Ectodermal cell (in vitro differentiated cells): Measurements from ENCODE around the gene CFAP91. TPM values are rescaled to one million over a fixed set of nuclear protein-coding genes. Genes with fewer than 3 reads are reported as not detected.

ENCODE experiments used
- H3K27ac ChIP-seq: 2 replicates; pipeline ENCODE4 v1.7.0; 2013; ENCODE audit warnings: mild to moderate bottlenecking, low read depth, low read length; ENCODE audit not compliant: insufficient read depth, poor library complexity, severe bottlenecking
- H3K27me3 ChIP-seq: 2 replicates; pipeline ENCODE4 v1.7.0; 2013; ENCODE audit warnings: mild to moderate bottlenecking, low read length; ENCODE audit not compliant: insufficient read depth, control insufficient read depth, poor library complexity, severe bottlenecking
- H3K36me3 ChIP-seq: one replicate; pipeline ENCODE4 v1.7.0; 2013; ENCODE audit warnings: low read length; ENCODE audit not compliant: control insufficient read depth, insufficient read depth
- H3K4me1 ChIP-seq: one replicate; pipeline ENCODE4 v1.7.0; 2013; ENCODE audit warnings: low read length; ENCODE audit not compliant: control insufficient read depth, insufficient read depth
- H3K4me3 ChIP-seq: 2 replicates; pipeline ENCODE4 v1.7.0; 2013; ENCODE audit warnings: low read depth, low read length, control low read depth; ENCODE audit not compliant: insufficient read depth
- H3K9me3 ChIP-seq: 2 replicates; pipeline ENCODE4 v1.7.0; 2013; ENCODE audit warnings: mild to moderate bottlenecking, low read length, moderate library complexity; ENCODE audit not compliant: control insufficient read depth
- WGBS, 2 experiments: methylation state at CpG; one replicate each; pipeline ENCODE4 v1.1.7; 2013; ENCODE audit warnings: missing lambda C conversion rate in 2 of 2; 5-methylcytosine and 5-hydroxymethylcytosine counted together
- polyA plus RNA-seq, 4 experiments: library from polyadenylated mRNA; stranded (reverse); fragments of 50-300 nt; gene quantifications; one replicate each; pipeline ENCODE4 v1.2.3, GENCODE V29; 2013

CFAP91 gene
- 20.8 TPM for polyA plus RNA-seq (2013, experiment 1 of 4)
- polyA plus RNA-seq (2013, experiment 2 of 4) = 23.3 TPM
- 17.0 TPM for polyA plus RNA-seq (2013, experiment 3 of 4)
- polyA plus RNA-seq (2013, experiment 4 of 4) = 22.9 TPM

DNA sequence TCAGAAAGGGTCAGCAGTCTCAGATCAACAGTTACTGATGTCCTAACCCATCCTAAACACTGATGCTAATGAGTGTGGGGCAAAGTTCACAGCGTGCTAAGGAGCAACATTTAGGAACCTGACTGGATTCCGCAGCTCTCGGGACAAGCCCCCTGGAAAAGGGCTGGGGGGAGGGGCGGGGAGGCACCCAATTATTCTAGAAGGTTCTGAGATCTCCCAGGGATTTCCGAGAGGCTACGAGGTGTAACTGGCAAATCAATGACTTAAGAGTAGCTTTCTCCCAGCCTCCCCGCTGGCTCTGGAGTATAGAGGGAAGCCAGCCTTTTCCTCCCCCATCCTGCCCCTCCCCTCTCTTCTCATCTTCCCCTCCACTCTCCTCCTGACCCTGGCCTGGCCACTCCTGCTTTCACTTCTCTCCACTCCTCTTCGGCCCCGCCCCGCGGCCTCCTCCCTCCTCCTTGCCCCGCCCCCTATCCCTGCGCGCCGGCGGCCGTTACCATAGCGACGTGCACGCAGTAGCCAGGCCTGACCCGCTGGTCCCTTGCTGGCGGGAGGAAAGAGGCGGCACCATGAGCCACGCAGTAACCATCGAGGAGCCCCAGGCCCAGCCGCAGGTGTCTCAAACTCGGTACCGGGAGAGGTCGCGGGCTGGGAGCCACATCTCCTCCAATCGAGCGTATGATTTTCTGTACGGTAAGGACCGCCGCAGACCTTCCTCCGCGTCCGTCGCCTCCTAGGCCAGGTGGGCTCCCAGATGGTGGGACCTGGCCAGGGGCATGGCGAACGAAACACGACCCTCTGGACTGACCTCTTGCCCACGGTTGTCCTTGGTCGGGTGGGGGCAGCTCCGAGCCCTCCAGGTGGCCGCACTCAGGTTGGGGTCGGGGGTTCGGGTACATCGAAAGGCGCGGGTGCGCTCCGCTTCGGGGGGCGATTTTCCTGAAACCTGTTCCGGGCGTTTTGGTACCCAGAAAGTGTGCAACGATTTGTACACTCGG, at the start of gene CFAP91:
TSS of gene CFAP91 (plus strand) at position 493 of the 998 bp plus-strand sequence. CDS start at position 570, 77 bp downstream.
- Histone ChIP-seq H3K36me3 (no peaks in the 10 kb centered on the region), H3K9me3 (no peaks in the 10 kb centered on the region), H3K27ac (no peak within 1 kb of the TSS), H3K4me3 (peak within 1 kb of the TSS; percentile 51), H3K4me1 (peaks cover 2% of the 10 kb centered on the region), H3K27me3 (peaks cover 6% of the 10 kb centered on the region)
- WGBS, 2 experiments = 17 to 18% methylated on average over 59 of the region's 59 CpGs

DNA sequence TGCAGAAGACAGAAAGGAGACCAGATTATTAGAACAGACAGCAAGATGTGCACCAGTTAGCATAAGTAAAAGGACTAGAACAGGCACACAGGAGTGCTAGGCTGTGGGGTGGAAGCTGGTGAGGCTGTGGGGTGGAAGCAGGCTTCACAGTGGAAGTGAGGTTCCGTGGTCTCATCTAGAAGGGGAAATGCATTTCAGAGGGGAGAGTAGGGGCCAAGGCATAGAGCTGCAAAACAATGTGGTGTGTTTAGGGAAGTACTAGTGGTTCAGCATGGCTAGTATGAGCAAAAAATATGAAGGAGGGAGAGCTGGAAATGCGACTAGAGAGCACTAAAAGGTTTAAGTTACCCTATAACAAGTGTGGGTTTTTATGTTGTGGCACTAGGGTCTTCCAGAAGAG, 48.9 kb upstream of the CFAP91 start:
- no peak overlapping the region for H3K27ac ChIP-seq
- 46 to 47% methylated on average over 2 of the region's 2 CpGs for WGBS, 2 experiments
- H3K27me3 ChIP-seq = no peaks in the 10 kb centered on the region
- H3K9me3 ChIP-seq = no peaks in the 10 kb centered on the region
- no peaks in the 10 kb centered on the region for H3K36me3 ChIP-seq
- H3K4me3 ChIP-seq = no peak overlapping the region
- no peaks in the 10 kb centered on the region for H3K4me1 ChIP-seq

DNA sequence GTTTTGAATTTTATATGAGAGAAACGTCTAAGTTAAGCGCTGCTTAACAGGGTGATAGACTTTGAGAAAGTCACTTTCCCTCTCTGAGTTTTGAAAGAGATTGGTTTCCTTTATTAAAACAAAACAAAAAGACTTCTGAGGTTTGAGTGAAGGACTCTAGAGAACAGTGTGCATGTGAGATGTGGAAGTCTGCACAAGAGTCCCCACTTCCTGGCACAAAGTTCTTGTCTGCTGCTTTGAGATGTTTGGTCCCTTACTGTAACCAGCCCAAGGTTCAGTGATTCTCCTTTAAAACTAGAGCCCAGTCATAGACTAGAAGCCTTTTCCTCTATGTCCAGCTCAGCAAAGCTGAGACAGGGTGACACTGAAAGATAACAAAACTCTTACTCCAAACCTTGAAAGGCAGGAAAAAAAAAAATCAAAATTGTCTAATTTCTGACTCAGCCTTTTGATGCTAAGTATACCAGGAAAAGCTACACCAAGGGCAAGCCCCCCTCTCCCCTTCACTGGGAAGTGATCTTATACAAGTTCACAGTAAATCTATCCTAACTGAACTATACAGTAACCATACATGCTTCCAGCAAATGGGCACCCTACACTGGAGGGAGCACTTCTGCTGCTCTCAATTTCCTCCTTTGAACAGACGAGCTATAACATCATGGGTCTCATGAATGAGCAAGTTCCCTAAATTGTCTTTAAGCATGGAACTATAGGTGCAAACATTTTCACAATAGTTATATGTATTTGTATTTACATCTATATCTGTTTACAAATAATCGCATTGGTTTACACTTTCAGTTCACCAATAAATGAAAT, 44.7 kb upstream of the CFAP91 start:
- Histone ChIP-seq H3K4me1 (no peaks in the 10 kb centered on the region), H3K36me3 (no peaks in the 10 kb centered on the region), H3K4me3 (no peak overlapping the region), H3K9me3 (no peaks in the 10 kb centered on the region), H3K27me3 (no peaks in the 10 kb centered on the region), H3K27ac (no peak overlapping the region)
- 66 to 69% methylated on average over 4 of the region's 4 CpGs for WGBS, 2 experiments

DNA sequence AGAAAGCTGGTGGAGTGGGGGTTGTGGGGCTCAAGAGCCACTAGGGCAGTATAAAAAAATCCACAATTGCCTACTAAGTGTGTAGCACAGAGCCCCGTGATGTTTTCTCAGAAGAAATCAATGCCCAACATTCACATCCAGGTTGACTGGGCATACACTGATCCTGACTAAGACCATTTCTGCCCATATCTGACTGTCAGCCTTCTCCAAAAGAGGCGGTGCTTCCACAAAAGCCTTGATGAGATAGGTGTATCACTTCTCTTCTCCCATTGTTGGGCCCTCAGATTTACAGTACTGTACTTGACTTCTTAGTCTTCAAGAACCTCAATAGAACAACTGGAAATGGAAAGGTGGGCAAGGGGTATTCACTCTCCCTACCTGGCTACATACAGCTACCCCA, 43.8 kb upstream of the CFAP91 start:
- Histone ChIP-seq H3K36me3 (no peaks in the 10 kb centered on the region), H3K27ac (no peak overlapping the region), H3K4me1 (no peaks in the 10 kb centered on the region), H3K27me3 (no peaks in the 10 kb centered on the region), H3K9me3 (no peaks in the 10 kb centered on the region), H3K4me3 (no peak overlapping the region)
- WGBS, 2 experiments = 95 to 97% methylated on average over 2 of the region's 2 CpGs

DNA sequence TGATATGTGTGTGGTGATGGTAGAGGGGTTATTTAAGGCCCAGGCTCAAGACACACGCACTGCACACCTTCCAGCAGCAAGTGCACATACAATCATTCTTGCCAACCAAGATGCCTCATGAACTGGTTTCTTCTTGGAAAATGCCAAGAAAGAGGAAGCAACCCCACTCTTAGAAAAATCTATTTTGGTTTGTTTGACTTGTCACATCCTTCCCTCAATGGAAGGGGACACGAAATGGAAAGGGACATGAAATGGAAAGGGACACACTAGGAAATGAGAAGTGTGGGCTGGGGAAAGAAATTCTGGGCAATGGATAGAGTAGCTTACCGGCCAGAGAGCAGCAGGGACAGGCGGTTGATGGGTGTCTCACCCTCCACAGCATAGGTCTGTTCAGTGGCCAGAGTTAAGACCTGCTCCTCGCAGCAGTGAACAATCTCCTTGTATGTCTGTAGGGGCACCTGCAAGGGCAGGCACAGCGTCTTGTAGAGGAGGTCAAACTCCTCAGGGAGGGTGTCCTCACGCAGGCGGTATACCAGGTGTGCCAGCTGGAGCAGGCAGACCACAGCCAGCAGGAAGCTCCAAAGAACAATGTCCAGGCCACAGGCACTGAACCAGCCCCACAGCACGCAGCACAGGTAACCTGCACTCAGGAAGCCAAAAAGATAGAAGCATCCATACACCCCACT, 43.1 kb upstream of the CFAP91 start:
- 80 to 84% methylated on average over 9 of the region's 9 CpGs for WGBS, 2 experiments
- Histone ChIP-seq H3K27ac (no peak overlapping the region), H3K4me1 (no peaks in the 10 kb centered on the region), H3K4me3 (no peak overlapping the region), H3K27me3 (no peaks in the 10 kb centered on the region), H3K36me3 (no peaks in the 10 kb centered on the region), H3K9me3 (no peaks in the 10 kb centered on the region)

DNA sequence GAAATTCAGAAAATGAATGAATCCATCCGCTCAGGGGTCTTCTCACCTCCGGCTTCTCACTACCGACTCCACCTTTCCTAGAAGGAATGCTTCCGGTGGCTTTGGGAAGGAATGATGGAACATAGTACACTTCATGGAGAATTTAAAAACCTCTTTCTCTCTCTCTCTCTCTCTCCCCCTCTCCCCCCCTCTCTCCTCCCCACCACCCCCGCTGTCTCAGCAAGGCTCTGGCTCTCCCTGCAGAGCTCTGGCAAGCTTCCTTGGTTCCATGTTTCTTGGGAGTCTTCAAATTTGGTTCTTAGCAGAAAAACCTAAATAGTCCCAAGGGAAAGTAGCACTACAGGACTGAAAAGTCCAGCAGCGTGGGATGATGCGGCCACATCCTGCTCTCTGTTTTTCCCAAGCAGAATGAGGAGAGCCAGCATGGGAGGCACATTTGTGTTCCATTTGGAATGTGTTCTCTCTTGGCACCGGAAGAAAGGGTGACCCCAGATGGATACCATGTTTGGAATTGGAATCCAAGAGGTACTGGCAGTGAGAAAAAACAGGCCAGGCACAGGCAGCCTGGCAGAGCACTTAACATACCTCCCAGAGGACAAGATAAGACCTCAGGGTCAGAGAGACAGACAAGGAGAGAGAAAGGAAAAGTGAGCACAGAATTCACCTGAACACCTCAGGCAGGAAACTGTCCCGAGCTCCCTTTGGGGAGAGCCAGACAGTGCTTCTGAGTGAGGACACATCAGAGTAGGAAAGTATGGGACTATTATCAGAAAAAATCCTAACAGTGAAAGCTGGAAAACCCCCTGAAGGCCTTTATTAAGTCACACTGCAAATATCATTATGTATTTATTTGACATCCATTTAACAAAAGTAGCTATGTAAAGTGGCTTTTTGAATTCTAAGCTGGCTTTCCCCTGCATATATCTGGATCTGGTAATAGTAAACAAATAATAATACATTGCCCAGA, 42.1 kb upstream of the CFAP91 start, which contains the start of gene POPDC2:
TSS of gene POPDC2 (minus strand) at position 116 of the 967 bp plus-strand sequence. CDS start 166 bp downstream, outside the sequence.
- Histone ChIP-seq H3K36me3 (no peaks in the 10 kb centered on the region), H3K27ac (no peak within 1 kb of the TSS), H3K4me3 (no peak within 1 kb of the TSS), H3K9me3 (no peaks in the 10 kb centered on the region), H3K4me1 (no peaks in the 10 kb centered on the region), H3K27me3 (no peaks in the 10 kb centered on the region)
- 92 to 95% methylated on average over 8 to 9 of the region's 9 CpGs for WGBS, 2 experiments

DNA sequence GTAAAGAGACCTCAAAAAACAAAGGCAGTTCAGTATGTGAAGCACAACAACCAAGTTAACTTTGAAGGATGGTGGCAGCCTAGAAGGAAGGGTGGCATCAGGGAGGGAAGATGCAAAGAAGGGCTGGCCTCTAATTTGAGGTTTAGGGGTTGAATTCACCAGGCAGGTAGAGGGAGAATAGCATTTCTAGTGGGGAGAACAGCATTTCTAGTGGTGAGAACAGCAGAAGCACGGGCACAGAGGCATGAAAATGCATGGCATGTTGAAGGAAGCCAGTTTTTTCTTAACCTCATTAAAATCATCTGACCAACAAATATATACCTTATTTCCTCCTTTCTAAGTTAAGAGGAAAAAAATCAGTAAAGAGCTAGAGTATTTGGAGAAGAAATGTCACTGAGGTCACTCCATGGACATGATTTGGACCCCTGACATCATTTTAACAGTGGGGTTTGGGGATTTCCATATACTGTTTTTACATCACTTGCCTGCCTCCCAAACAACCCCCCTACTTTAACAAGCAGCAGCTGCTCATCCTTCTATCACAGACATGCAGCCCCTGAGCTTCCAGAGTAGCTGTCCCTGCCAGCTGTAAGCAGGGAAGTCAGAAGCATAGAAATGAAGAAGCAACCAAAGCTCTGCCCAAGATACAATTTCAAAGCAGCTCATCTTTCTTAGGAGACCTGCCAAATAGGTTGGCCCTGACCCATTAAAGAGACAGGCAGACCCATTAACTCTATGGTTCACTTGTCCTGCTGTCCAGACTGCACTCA, 40.0 kb upstream of the CFAP91 start:
- H3K4me1 ChIP-seq = no peaks in the 10 kb centered on the region
- 81% methylated on average over 1 of the region's 1 CpG; no CpG with 5 or more reads in 1 of the 2 experiments for WGBS, 2 experiments
- no peaks in the 10 kb centered on the region for H3K9me3 ChIP-seq
- no peaks in the 10 kb centered on the region for H3K36me3 ChIP-seq
- no peaks in the 10 kb centered on the region for H3K27me3 ChIP-seq
- no peak overlapping the region for H3K27ac ChIP-seq
- no peak overlapping the region for H3K4me3 ChIP-seq

DNA sequence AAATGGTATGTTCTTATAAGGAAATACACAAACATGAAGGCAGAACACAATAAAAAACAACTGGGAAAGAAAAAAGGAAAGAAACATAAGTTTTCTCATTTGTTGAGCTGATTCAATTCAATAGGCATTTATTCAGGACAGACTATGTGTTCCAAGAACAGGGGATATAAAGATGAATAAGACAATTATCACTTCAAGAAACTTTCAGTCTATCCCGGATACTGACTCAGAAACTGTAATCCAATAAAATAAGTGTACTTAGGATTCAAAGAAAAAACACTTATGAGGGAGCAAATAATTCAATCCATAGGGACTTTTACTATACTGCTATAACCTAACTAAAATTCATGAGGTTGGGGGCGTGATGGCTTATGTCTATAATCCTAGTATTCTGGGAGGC, 38.9 kb upstream of the CFAP91 start:
- H3K4me3 ChIP-seq = no peak overlapping the region
- no peak overlapping the region for H3K27ac ChIP-seq
- H3K36me3 ChIP-seq = no peaks in the 10 kb centered on the region
- H3K9me3 ChIP-seq = no peaks in the 10 kb centered on the region
- no peaks in the 10 kb centered on the region for H3K27me3 ChIP-seq
- H3K4me1 ChIP-seq = no peaks in the 10 kb centered on the region
- 88 to 93% methylated on average over 1 to 2 of the region's 2 CpGs for WGBS, 2 experiments
